Neutrophil (primary cell): ENCODE measurements around the gene ENKD1.
A peak's percentile ranks its signal among the peaks of the same experiment; 100 is the strongest.

Source experiments
- H3K27ac ChIP-seq: fragments of 200-600 bp; sonication (generic); 2 replicates; pipeline ENCODE4 v1.5.1; 2016; ENCODE audit warnings: mild to moderate bottlenecking, moderate library complexity
- H3K27me3 ChIP-seq: fragments of 200-600 bp; sonication (generic); 2 replicates; pipeline ENCODE4 v1.6.0; 2016; ENCODE audit warnings: mild to moderate bottlenecking
- H3K36me3 ChIP-seq: fragments of 200-600 bp; sonication (generic); 2 replicates; pipeline ENCODE4 v1.5.1; 2017
- H3K4me1 ChIP-seq, 2 experiments: fragments of 200-600 bp in 1 of 2; sonication (generic) in 1 of 2; 1 replicate in 1 of 2; 2 replicates in 1 of 2; pipeline versions ENCODE4 v1.5.1 to v1.6.1; 2013 to 2016; ENCODE audit warnings: low read depth in 1 of 2, low read length in 1 of 2, mild to moderate bottlenecking in 1 of 2, moderate library complexity in 1 of 2; ENCODE audit not compliant: control insufficient read depth in 1 of 2, insufficient read depth in 1 of 2
- H3K4me3 ChIP-seq, 2 experiments: fragments of 200-600 bp in 1 of 2; sonication (generic) in 1 of 2; 1 replicate in 1 of 2; 2 replicates in 1 of 2; pipeline ENCODE4 v1.5.1; 2013 to 2016; ENCODE audit warnings: low read depth in 1 of 2, low read length in 1 of 2, mild to moderate bottlenecking in 1 of 2, moderate library complexity in 1 of 2
- H3K9me3 ChIP-seq: fragments of 200-600 bp; sonication (generic); 2 replicates; pipeline ENCODE4 v1.5.1; 2016
- TF ChIP-seq, protein P1 (sequence below): fragments of 200-600 bp; sonication (generic); IDR thresholded peaks from 2 replicates; pipeline ENCODE4 v1.5.1; 2016; ENCODE audit warnings: antibody characterized with exemption

Gene ENKD1

DNA sequence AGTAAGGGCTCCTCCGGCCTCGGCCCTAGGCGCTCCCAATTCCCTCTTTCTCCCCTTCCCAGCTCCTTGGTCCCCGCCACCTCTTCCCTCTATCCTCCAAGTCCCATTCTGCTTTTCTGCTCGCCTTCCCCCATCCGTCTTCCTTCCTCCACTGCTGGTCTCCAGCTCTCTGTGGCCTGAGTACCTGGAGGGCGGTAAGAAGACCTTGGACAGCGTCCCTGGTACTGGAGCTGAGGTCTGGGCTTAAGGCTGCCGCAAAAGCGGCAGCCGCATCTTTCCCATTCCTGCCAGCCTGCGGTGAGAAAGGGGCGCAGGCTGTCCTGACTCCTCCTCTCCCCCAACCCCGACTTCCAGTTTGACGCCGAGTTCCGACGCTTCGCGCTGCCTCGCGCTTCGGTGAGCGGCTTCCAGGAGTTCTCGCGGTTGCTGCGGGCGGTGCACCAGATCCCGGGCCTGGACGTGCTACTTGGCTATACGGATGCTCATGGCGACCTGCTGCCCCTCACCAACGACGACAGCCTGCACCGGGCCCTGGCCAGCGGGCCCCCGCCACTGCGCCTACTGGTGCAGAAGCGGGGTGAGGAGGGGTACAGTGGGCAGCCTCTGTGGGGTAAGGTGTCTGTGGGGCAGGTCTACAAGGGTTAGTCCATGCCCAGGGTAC, 5.3 kb downstream of the ENKD1 start:
- Histone ChIP-seq H3K27ac (peak overlapping the region; percentile 95), H3K27me3 (peaks cover 8% of the 10 kb centered on the region), H3K9me3 (no peaks in the 10 kb centered on the region), H3K4me3 (peak overlapping the region; percentile 93 to 99), H3K36me3 (peaks cover 23% of the 10 kb centered on the region), H3K4me1 (peaks cover 30 to 35% of the 10 kb centered on the region in 2 experiments)
- TF ChIP-seq, protein P1, sequence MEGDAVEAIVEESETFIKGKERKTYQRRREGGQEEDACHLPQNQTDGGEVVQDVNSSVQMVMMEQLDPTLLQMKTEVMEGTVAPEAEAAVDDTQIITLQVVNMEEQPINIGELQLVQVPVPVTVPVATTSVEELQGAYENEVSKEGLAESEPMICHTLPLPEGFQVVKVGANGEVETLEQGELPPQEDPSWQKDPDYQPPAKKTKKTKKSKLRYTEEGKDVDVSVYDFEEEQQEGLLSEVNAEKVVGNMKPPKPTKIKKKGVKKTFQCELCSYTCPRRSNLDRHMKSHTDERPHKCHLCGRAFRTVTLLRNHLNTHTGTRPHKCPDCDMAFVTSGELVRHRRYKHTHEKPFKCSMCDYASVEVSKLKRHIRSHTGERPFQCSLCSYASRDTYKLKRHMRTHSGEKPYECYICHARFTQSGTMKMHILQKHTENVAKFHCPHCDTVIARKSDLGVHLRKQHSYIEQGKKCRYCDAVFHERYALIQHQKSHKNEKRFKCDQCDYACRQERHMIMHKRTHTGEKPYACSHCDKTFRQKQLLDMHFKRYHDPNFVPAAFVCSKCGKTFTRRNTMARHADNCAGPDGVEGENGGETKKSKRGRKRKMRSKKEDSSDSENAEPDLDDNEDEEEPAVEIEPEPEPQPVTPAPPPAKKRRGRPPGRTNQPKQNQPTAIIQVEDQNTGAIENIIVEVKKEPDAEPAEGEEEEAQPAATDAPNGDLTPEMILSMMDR = no peak

DNA sequence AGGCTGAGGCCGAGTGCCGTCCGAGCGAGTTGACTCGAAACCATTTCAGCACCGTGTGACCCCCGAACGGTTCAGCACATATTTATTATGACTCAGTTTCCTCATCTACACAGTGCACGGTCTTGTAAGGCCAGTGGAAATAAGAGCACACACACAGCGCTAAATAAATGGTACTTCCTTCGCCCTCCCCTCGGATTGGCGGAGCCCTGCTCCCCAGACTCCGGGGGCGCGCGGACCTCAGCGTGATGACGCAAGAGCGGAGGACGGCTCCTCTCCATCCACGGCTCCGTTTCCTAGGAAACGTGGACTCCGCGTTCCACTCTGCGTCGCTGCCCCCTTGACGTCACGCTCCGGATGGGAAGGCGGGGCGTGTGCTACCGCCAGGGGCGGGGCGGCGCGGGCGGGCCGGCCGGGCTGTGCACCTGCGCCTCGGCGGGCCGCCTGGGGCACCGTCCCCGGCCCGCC, 6.0 kb downstream of the ENKD1 start, which contains the start of gene PARD6A:
PARD6A (plus strand) TSS at position 397 of the 465 bp plus-strand sequence. CDS start 79 bp downstream, outside the sequence.
- Histone ChIP-seq H3K27me3 (peaks cover 8% of the 10 kb centered on the region), H3K4me1 (peaks cover 23 to 29% of the 10 kb centered on the region in 2 experiments), H3K36me3 (peaks cover 23% of the 10 kb centered on the region), H3K9me3 (no peaks in the 10 kb centered on the region), H3K27ac (peak within 1 kb of the TSS; percentile 95), H3K4me3 (peak within 1 kb of the TSS; percentile 93 to 99)
- TF ChIP-seq, protein P1 = peak; percentile 31

DNA sequence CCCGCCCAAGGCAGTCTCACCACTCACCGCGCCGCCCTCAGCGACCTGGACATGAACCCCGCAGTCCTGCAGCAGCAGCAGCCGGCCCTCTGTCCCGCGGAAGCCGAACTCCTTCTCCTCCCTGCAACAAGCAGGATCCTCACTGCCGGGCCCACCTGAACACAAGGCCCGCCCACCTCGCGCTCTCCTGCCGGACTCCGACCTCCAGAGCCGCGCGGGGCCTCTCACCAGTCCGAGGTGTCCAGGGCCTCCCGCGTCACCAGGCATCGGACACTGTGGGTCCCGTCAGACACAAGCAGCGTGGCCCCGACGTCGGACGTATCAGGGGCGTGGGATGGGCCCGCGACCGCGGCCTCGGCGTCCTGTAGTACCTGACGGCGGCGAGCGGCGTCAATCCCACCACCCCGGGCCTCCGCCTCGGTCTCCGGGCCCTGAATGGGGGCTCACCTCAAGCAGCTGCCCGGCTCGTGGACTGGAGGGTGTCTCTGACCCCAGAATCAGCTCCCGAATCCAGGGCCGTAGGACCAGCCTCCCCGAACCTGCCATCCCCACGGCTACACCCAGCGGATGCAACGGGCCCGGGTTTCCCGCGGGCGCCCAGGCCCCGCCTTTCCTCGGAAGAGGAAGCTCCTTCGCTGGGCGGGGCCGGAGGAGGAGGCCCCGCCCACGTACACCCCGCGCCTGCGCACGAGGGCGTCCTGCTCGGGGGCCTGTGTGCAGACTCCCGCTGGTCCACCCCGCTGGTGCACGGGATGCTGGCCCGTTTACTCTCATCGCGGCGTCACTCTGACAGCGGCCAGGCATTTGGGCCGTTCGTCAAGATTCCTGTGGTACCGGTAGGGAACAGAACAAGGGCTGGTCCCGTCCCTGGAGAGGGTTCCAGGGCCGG, 6.6 kb downstream of the ENKD1 start, which contains the start of gene ACD:
ACD (minus strand) TSS at position 586 of the 889 bp plus-strand sequence; CDS start at position 546, 40 bp downstream.
- peaks cover 8% of the 10 kb centered on the region for H3K27me3 ChIP-seq
- peak within 1 kb of the TSS; percentile 93 to 99 for H3K4me3 ChIP-seq
- H3K9me3 ChIP-seq = no peaks in the 10 kb centered on the region
- H3K4me1 ChIP-seq = peaks cover 22 to 27% of the 10 kb centered on the region in 2 experiments
- H3K36me3 ChIP-seq = peaks cover 23% of the 10 kb centered on the region
- H3K27ac ChIP-seq = peak within 1 kb of the TSS; percentile 95
- TF ChIP-seq, protein P1 = no peak

DNA sequence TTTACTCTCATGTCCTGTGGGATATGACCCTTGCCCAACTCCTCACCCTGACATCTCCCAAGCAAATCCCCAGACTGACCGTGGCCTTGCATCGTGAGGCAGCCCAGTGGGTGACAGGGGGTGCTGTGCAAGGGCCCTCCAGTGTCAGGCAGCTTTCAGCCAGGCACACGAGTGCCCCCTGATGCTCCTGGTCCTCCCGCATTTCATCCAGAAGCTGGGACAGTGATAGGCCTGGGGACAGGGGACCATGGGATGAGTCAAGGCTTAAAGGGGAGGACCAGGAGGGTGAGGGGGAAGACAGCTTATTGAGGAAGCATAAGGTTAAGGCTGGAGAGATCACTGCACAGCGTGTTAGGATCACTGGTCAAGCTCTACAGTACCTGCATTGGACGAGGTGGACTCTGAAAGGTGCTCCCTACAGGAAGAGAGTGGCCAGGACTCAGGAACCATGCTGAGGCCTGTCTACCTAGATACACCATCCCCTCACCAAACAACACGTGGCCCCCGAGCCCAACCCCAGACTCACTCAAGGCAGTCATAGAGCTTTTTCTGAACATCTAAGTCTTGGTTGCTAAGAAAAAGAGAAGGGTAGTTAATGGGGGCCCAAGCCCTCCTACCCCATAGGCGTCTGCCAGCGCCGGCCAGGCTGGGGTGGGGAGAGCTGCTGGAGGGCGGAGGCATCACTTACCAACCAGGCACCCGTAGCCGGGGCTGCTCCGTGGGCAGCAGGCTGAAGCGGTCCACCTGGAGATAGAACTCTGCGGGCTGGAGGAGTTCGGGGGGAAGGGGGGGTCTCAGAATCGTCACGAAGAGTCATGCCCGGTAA, 7.5 kb downstream of the ENKD1 start:
- peak overlapping the region; percentile 93 to 99 for H3K4me3 ChIP-seq
- TF ChIP-seq, protein P1 = no peak
- peaks cover 23% of the 10 kb centered on the region for H3K36me3 ChIP-seq
- peaks cover 22 to 27% of the 10 kb centered on the region in 2 experiments for H3K4me1 ChIP-seq
- H3K27ac ChIP-seq = peak overlapping the region; percentile 95
- H3K27me3 ChIP-seq = peaks cover 8% of the 10 kb centered on the region
- no peaks in the 10 kb centered on the region for H3K9me3 ChIP-seq
